Activated T-cell treated with anti-CD3 and anti-CD28 coated beads, Interleukin-2, amount 50 U/mL, for 24 hours (primary cell): ENCODE measurements around the gene NTM.

Experiments
- DNase-seq: peaks from one replicate; pipeline ENCODE4 v3.0.0-alpha.2; 2020
- H3K27ac Mint-ChIP-seq: 2 replicates; pipeline ENCODE4 v1.8.0; 2020; ENCODE audit warnings: mild to moderate bottlenecking, mixed read lengths
- H3K27me3 Mint-ChIP-seq: 2 replicates; pipeline ENCODE4 v1.8.0; 2020; ENCODE audit warnings: mixed read lengths
- H3K36me3 Mint-ChIP-seq: 2 replicates; pipeline ENCODE4 v1.8.0; 2020; ENCODE audit warnings: low read depth, mixed read lengths
- H3K4me1 Mint-ChIP-seq: 2 replicates; pipeline ENCODE4 v1.8.0; 2020; ENCODE audit warnings: low read depth, mixed read lengths
- H3K4me3 Mint-ChIP-seq: 2 replicates; pipeline ENCODE4 v1.8.0; 2020; ENCODE audit warnings: mild to moderate bottlenecking, moderate library complexity, mixed read lengths
- H3K9me3 Mint-ChIP-seq: 2 replicates; pipeline ENCODE4 v1.8.0; 2020; ENCODE audit warnings: mixed read lengths

Gene NTM

DNA sequence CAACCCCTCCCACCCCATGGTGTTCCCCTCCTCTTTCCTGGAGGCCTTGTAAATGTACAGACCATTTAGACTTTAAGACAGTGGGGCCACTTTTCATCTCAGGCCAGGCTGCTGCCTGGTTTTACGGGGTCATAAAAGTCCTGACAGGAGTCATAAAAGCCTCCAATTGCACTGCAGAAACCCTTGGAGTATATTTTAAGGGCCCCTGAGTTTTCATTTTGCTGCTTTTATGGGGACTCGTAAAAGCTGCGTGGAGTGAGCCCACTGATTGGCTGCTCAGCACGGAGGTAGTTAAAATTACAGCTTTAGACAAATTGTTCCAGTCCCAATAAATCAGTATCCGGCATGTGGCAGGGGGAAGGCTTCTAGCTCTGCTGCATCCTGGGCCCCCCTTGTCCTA, 627.6 kb downstream of the NTM start:
- Mint-ChIP-seq H3K27ac (no peak overlapping the region), H3K9me3 (peaks cover 6% of the 10 kb centered on the region), H3K4me3 (no peak overlapping the region), H3K4me1 (no peaks in the 10 kb centered on the region), H3K36me3 (no peaks in the 10 kb centered on the region), H3K27me3 (no peaks in the 10 kb centered on the region)
- DNase-seq, result no peak

- Mint-ChIP-seq H3K4me1 (no peaks in the 10 kb centered on the region), H3K27me3 (no peaks in the 10 kb centered on the region), H3K9me3 (peaks cover 6% of the 10 kb centered on the region), H3K27ac (no peak overlapping the region), H3K4me3 (no peak overlapping the region), H3K36me3 (no peaks in the 10 kb centered on the region)
- no peak for DNase-seq
Observed at GRCh38 chr11:131999084-131999483, 628.7 kb downstream of the NTM start.

DNA sequence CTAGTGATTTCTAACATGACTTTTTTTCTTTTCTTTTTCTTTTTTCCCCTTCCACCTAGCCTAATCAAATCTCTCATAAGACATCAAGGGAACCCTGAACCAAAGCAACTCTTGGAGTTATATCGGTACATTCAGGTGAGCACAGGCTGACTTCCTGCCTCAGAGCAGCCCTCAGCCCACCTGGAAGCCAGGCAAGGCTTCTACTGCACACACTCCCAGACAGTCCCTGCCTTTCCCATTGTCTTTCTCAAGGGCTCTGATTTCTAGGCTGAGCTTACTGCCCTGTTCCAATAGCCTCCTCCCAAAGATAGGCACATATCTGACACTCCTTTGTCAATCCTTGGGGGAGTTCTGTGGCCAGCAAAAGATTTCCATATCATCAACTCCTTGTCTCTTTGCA, 629.5 kb downstream of the NTM start:
- Mint-ChIP-seq H3K4me1 (no peaks in the 10 kb centered on the region), H3K9me3 (peaks cover 6% of the 10 kb centered on the region), H3K36me3 (no peaks in the 10 kb centered on the region), H3K27ac (no peak overlapping the region), H3K4me3 (no peak overlapping the region), H3K27me3 (no peaks in the 10 kb centered on the region)
- no peak for DNase-seq

DNA sequence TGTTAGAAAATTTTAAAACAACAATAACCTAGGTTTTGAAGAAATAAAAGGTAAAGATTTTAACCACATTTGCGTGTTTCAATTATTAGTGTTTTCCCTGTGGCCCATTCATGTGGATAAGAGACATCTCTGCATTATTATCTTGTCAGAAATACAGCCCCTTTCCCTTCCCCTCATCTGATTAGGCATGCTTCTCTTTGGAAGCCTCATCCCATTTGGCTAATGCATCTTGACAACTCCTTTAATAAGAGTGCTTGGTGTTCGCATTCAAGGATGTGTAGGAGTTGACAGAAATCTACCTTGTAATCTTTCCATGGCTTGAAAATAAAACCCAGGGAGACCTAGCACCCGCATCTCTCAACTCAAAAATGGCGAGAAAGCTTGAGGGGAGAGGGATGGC, 635.5 kb downstream of the NTM start:
- no peak overlapping the region for H3K27ac Mint-ChIP-seq
- H3K36me3 Mint-ChIP-seq, result no peaks in the 10 kb centered on the region
- no peak for DNase-seq
- H3K4me3 Mint-ChIP-seq, result no peak overlapping the region
- no peaks in the 10 kb centered on the region for H3K4me1 Mint-ChIP-seq
- H3K27me3 Mint-ChIP-seq, result no peaks in the 10 kb centered on the region
- no peaks in the 10 kb centered on the region for H3K9me3 Mint-ChIP-seq

GRCh38 chr11:132006884-132007580, 636.6 kb downstream of the NTM start:
- no peaks in the 10 kb centered on the region for H3K36me3 Mint-ChIP-seq
- DNase-seq, result no peak
- H3K9me3 Mint-ChIP-seq, result no peaks in the 10 kb centered on the region
- H3K4me3 Mint-ChIP-seq, result no peak overlapping the region
- H3K4me1 Mint-ChIP-seq, result no peaks in the 10 kb centered on the region
- H3K27ac Mint-ChIP-seq, result no peak overlapping the region
- no peaks in the 10 kb centered on the region for H3K27me3 Mint-ChIP-seq

- no peak overlapping the region for H3K4me3 Mint-ChIP-seq
- H3K4me1 Mint-ChIP-seq, result no peaks in the 10 kb centered on the region
- peaks cover 3% of the 10 kb centered on the region for H3K9me3 Mint-ChIP-seq
- no peaks in the 10 kb centered on the region for H3K36me3 Mint-ChIP-seq
- H3K27ac Mint-ChIP-seq, result no peak overlapping the region
- no peaks in the 10 kb centered on the region for H3K27me3 Mint-ChIP-seq
- DNase-seq, result no peak
Observed at GRCh38 chr11:132008226-132008625, 637.8 kb downstream of the NTM start.

GRCh38 chr11:132008872-132009271, 638.5 kb downstream of the NTM start:
- Mint-ChIP-seq H3K36me3 (no peaks in the 10 kb centered on the region), H3K27ac (no peak overlapping the region), H3K4me3 (no peak overlapping the region), H3K27me3 (no peaks in the 10 kb centered on the region), H3K4me1 (no peaks in the 10 kb centered on the region), H3K9me3 (peaks cover 5% of the 10 kb centered on the region)
- no peak for DNase-seq

DNA sequence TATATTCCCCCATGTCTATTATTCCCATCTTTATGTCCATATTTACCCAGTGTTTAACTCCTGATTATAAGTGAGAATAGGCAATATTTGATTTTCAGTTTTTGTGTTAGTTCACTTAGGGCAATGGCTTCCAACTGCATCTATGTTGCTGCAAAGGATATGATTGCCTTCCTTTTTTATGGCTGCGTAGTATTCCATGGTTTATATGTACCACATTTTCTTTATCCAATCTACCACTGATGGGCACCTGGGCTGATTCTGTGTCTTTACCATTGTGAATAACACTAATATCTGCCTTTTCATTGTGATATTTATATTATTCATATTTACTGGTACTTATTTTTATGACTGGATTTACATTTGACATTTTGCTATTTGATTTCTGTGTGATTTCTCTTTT, 649.6 kb downstream of the NTM start:
- no peak for DNase-seq
- Mint-ChIP-seq H3K9me3 (peaks cover 18% of the 10 kb centered on the region), H3K4me1 (no peaks in the 10 kb centered on the region), H3K27ac (no peak overlapping the region), H3K27me3 (no peaks in the 10 kb centered on the region), H3K36me3 (no peaks in the 10 kb centered on the region), H3K4me3 (no peak overlapping the region)

- Mint-ChIP-seq H3K4me3 (no peak overlapping the region), H3K9me3 (peaks cover 18% of the 10 kb centered on the region), H3K36me3 (no peaks in the 10 kb centered on the region), H3K4me1 (no peaks in the 10 kb centered on the region), H3K27me3 (no peaks in the 10 kb centered on the region), H3K27ac (no peak overlapping the region)
- no peak for DNase-seq
Observed at GRCh38 chr11:132022285-132022684, 651.9 kb downstream of the NTM start.

GRCh38 chr11:132022733-132023478, 652.5 kb downstream of the NTM start:
- Mint-ChIP-seq H3K9me3 (peaks cover 17% of the 10 kb centered on the region), H3K36me3 (no peaks in the 10 kb centered on the region), H3K27ac (no peak overlapping the region), H3K4me3 (no peak overlapping the region), H3K4me1 (no peaks in the 10 kb centered on the region), H3K27me3 (no peaks in the 10 kb centered on the region)
- no peak for DNase-seq

DNA sequence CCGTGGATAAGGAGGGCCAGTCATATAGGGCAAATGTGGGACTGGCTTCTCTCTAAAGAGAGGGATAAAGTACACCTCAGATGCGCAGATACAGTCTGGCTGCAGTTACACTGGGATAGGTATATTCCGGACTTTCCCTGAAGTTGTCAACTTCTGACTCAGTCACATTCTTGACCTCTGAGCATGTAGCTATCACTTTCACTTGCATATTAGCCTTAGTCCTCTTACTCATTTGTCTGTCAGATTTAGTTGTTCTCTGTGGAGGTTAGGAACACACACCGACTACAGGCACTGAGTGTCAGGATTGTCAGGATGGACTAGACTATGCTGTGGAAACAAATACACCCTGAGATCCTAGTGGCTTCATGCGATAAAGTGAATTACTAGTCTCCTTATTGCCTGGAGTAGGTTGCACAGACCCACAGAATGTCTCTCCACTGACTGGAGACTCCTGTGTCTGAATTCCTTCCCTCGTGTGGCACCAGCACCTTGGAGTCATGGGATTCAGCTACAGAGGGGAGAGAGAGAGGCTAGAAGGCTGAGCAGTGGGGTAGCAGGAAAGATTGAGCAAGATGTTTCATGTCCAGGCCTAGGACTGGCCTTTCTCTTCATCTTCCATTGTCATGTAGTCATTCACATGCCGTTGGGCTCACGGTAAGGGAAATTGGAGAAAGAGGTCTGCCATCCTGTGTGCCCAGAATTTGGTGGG, 654.3 kb downstream of the NTM start:
- no peak for DNase-seq
- no peaks in the 10 kb centered on the region for H3K4me1 Mint-ChIP-seq

DNA sequence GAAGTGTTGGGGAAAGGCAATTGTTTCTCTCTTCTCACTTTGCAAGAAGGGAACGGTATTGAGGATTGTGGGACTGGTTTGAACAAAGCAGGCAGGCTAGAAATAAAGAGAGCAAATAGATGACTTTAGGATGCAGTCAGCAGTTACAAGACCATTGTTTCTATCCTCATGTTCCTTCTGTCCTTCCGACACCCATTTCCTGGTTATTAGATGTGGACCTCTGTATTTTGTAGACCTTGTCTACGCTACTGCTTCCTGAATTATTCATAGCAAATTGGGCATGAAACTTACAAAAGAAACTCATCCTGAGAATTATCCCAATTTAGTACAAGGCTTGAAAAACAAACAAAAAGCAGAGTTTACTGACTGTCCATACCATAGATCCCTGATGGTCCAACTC, 656.3 kb downstream of the NTM start:
- Mint-ChIP-seq H3K36me3 (no peaks in the 10 kb centered on the region), H3K27me3 (no peaks in the 10 kb centered on the region), H3K4me1 (no peaks in the 10 kb centered on the region), H3K27ac (no peak overlapping the region), H3K9me3 (peaks cover 5% of the 10 kb centered on the region), H3K4me3 (no peak overlapping the region)
- no peak for DNase-seq

More for the DNA sequence above, 654.3 kb downstream of the NTM start:
- no peak overlapping the region for H3K4me3 Mint-ChIP-seq
- H3K36me3 Mint-ChIP-seq, result no peaks in the 10 kb centered on the region
- peaks cover 10% of the 10 kb centered on the region for H3K9me3 Mint-ChIP-seq
- no peak overlapping the region for H3K27ac Mint-ChIP-seq
- no peaks in the 10 kb centered on the region for H3K27me3 Mint-ChIP-seq

DNA sequence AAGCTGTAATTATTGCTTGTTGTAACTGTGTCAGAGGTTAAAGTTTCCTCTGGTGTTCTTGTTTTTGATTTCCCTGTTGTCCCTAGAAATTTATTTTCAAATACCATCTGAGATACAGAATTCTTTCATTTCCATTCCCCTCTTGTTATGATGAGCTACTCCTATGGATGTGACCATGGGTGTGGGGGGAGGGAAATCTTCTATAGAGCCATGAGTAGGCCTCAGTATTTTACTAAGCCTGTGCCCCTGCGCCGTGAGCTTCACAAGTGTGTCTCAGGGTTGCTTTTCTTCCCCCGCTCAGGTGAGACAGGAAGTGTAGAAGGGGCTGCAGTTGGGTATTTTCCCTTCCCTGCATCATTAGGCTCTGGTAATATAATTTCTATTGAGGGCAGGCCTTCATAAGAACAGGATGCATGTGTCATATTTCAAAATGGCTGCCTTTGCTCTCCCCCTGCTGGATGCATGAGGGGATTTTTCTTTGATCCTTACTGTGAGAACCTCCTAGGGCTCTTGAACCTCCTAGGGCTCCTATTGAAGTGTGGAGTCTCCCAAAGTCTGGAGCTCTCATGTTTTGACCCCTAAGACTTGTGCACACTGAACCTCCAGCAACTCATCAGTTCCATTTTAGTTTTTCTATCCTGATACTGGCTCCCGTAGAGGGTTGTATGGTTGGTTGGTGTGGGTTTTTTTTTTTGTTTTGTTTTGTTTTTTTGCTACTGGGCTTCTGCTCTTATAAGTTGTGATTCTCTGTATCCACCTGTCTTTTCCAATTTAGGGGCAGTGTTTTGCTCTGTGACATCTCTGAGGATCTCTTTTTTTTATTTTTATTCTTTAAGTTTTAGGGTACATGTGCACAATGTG, 658.2 kb downstream of the NTM start:
- Mint-ChIP-seq H3K9me3 (peaks cover 2% of the 10 kb centered on the region), H3K4me3 (no peak overlapping the region), H3K4me1 (no peaks in the 10 kb centered on the region), H3K36me3 (no peaks in the 10 kb centered on the region), H3K27ac (no peak overlapping the region), H3K27me3 (no peaks in the 10 kb centered on the region)
- no peak for DNase-seq

DNA sequence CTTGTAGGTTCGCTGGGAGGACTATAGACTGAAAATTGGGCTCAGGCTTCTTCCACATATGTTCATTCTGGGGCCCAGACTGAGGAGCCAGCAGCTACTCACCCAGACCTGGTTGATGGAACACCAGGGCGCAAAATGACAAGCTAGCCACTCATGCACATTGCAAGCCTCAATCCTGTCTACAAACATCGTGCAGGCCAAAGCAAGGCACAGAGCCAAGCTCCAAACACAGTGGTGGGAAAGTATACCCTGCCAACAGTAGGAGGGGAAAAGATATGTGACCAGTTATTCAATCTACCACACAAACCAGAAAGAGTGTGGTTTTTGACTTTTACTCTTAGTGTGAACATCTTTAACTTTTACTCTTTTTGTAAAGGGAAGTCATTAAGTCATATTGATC, 660.5 kb downstream of the NTM start:
- DNase-seq, result no peak
- H3K4me3 Mint-ChIP-seq, result no peak overlapping the region
- no peaks in the 10 kb centered on the region for H3K4me1 Mint-ChIP-seq
- no peak overlapping the region for H3K27ac Mint-ChIP-seq
- H3K36me3 Mint-ChIP-seq, result no peaks in the 10 kb centered on the region
- H3K9me3 Mint-ChIP-seq, result peaks cover 2% of the 10 kb centered on the region
- no peaks in the 10 kb centered on the region for H3K27me3 Mint-ChIP-seq
